Pancreas (tissue), 10 donors: ENCODE measurements around the gene CNTNAP5. TPM values are rescaled to one million over a fixed set of nuclear protein-coding genes. Genes with fewer than 3 reads are reported as not detected.
A peak's percentile ranks its signal among the peaks of the same experiment; 100 is the strongest.

Experiments used
- ATAC-seq, 4 donors: fragments of 200-7000 bp; cut with Tn5 transposase; one replicate each; pipeline versions ENCODE4 v1.8.0 to v1.9.1; 2020; ENCODE audit warnings: mild to moderate bottlenecking in 4 of 4, moderate library complexity in 4 of 4
- DNase-seq, 6 donors: peaks; one replicate each; pipeline ENCODE4 v3.0.0-alpha.2; 2020
- FAIRE-seq: peaks from 2 replicates; lab custom pipeline; 2012; peaks lifted over from hg19 to GRCh38; lab: Jason Lieb, UNC
- H3K27ac ChIP-seq, 4 donors: fragments of 200-600 bp; sonication (generic); 1 replicate in 3 of 4; 2 replicates in 1 of 4; pipeline versions ENCODE4 v1.5.0 to v1.8.0; 2020
- H3K27me3 ChIP-seq, 4 donors: fragments of 200-600 bp; one replicate each; pipeline ENCODE4 v1.8.0; 2021
- H3K36me3 ChIP-seq, 3 donors: fragments of 200-600 bp; sonication (generic) in 1 of 3; one replicate each; pipeline versions ENCODE4 v1.5.0 to v1.8.0; 2020 to 2021
- H3K4me1 ChIP-seq, 3 donors: fragments of 200-600 bp; one replicate each; pipeline ENCODE4 v1.8.0; 2021
- H3K4me3 ChIP-seq, 4 donors: fragments of 200-600 bp; sonication (generic) in 2 of 4; one replicate each; pipeline versions ENCODE4 v1.5.0 to v1.8.0; 2020 to 2021
- H3K9me3 ChIP-seq, 4 donors: fragments of 200-600 bp; one replicate each; pipeline ENCODE4 v1.8.0; 2021
- WGBS, 2 donors: extraction: QIAGEN DNeasy Blood & Tissue Kit; methylation state at CpG; one replicate each; pipeline ENCODE4 v1.1.7; 2013; 5-methylcytosine and 5-hydroxymethylcytosine counted together
- intact Hi-C, 3 donors: fragments of 100-400 bp; cut with DNase I; formaldehyde crosslinking; loops; one replicate each; pipeline versions ENCODE4 v1.11.1 to v1.14.2; 2022
- polyA plus RNA-seq, 2 donors: library from polyadenylated mRNA; stranded (reverse); fragments of 200-250 nt; gene quantifications; one replicate each; pipeline ENCODE4 v1.2.3, GENCODE V29; 2013
- total RNA-seq, 6 donors: library from RNA; stranded (reverse); fragmentation: NEBNext Ultra II Directional in 4 of 6; extraction: Animal tissue kit (Norgen Biotek cat#: 25700) in 4 of 6; gene quantifications; one replicate each; pipeline versions ENCODE4 v1.2.1 to v1.2.4, GENCODE V29; 2021 to 2023
- TF ChIP-seq, protein P1 (sequence below), 4 donors: fragments of 200-600 bp; sonication (generic) in 3 of 4; IDR thresholded peaks; one replicate each; pipeline versions ENCODE4 v1.5.0 to v1.8.0; 2021; ENCODE audit warnings: antibody characterized with exemption in 4 of 4
- donor health status: healthy with polysubstance abuse.
- donor health status: DM: no; HTN: no; CAD: no; lungs with moderate emphysema.
- donor health status: DM: no; HTN: no; CAD: no.
- donor health status: control.
- donor health status: control.
- donor health status: Bipolar disorder and iron deficiency.
- donor health status: DM: yes; HTN: yes; CAD: no.
- donor health status: DM: no; HTN: no; CAD: no.
- donor health status: DM: no; HTN: no; CAD: no.
- donor health status: DM: yes; HTN: yes; CAD: no.

The CNTNAP5 gene
- total and polyA plus RNA-seq, 8 donors: 0.05 to 0.43 (median 0.12) TPM

DNA sequence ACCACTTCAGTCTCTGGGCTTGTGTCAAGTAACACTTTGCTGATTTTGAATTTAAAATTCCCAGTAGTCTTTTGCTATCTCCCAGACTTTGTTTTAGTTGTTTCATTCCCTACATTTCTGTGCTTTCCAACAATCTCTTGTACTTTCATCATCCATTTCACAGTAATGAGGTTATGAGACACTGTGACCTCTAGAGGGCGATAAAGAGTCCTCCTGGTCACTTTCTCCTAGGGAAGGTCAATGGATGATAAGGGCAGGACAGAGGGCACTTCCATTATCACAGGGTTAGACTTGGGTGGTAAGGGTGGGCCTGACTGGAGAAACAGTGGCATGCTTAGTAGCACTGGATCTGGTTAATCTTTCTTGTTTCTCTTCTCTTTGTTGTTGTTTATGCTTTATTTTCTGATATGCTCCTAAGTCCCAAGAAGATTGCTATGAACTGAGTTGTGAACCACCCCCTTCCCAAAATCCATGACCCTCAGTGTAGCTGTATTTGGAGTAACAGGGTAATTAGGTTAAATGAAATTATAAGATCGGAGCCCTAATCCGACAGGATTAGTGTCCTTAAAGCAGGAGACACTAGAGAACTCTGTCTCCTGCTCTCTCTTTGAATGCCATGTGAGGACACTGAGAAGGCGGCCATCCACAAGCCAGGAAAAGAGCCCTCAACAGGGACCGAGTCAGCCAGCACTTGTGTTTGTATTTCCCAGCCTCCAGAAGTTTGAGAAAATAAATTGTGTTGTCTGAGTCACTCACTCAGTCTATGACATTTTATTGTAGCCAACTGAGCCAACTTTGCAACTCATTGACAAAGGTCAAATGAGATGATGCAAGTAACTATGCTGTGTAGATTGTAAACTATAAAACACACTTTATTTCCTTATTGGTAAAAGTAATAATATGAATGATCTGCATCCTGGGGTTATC, 779.2 kb downstream of the CNTNAP5 start:
- DNase-seq: no peak
- intact Hi-C loops: no loop called here
- 52 to 54% methylated on average over 5 of the region's 5 CpGs for WGBS, 2 donors
- Histone ChIP-seq H3K4me3 (no peak overlapping the region), H3K4me1 (no peaks in the 10 kb centered on the region), H3K27ac (no peak overlapping the region), H3K9me3 (no peaks in the 10 kb centered on the region), H3K36me3 (no peaks in the 10 kb centered on the region), H3K27me3 (no peaks in the 10 kb centered on the region)
- ATAC-seq: peak in 3 of 4 donors; percentile 71 to 83 (median 71)
- TF ChIP-seq, protein P1, sequence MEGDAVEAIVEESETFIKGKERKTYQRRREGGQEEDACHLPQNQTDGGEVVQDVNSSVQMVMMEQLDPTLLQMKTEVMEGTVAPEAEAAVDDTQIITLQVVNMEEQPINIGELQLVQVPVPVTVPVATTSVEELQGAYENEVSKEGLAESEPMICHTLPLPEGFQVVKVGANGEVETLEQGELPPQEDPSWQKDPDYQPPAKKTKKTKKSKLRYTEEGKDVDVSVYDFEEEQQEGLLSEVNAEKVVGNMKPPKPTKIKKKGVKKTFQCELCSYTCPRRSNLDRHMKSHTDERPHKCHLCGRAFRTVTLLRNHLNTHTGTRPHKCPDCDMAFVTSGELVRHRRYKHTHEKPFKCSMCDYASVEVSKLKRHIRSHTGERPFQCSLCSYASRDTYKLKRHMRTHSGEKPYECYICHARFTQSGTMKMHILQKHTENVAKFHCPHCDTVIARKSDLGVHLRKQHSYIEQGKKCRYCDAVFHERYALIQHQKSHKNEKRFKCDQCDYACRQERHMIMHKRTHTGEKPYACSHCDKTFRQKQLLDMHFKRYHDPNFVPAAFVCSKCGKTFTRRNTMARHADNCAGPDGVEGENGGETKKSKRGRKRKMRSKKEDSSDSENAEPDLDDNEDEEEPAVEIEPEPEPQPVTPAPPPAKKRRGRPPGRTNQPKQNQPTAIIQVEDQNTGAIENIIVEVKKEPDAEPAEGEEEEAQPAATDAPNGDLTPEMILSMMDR (IDR thresholded peaks at IDR 0.05): peak; percentile 42 to 65 (median 50)
- no peak for FAIRE-seq

DNA sequence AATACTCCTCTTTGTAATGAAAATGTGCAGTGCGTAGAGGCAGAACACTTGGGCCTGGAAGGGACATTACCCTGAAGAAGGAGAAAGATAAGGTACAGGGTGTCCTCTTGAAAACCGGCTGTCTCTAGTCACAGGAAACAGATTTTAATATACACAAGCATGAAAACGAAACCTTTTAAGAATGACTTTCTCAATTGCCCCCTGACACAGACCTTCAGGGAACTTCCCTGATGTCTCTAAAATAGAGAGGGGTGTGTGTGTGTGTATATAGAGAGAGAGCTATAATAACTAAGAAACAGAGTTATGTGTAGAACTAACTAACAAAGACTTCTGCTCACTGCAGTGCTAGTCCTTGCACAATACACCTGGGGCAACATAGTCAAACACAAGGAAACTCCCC, 780.0 kb downstream of the CNTNAP5 start:
- DNase-seq: no peak
- intact Hi-C loops: no loop called here
- 57 to 66% methylated on average over 3 of the region's 3 CpGs for WGBS, 2 donors
- no peaks in the 10 kb centered on the region for H3K4me1 ChIP-seq
- no peaks in the 10 kb centered on the region for H3K27me3 ChIP-seq
- no peaks in the 10 kb centered on the region for H3K36me3 ChIP-seq
- no peak for FAIRE-seq
- no peaks in the 10 kb centered on the region for H3K9me3 ChIP-seq
- H3K4me3 ChIP-seq: no peak overlapping the region
- ATAC-seq: no peak
- TF ChIP-seq, protein P1 (IDR thresholded peaks at IDR 0.05): no peak
- H3K27ac ChIP-seq: no peak overlapping the region

DNA sequence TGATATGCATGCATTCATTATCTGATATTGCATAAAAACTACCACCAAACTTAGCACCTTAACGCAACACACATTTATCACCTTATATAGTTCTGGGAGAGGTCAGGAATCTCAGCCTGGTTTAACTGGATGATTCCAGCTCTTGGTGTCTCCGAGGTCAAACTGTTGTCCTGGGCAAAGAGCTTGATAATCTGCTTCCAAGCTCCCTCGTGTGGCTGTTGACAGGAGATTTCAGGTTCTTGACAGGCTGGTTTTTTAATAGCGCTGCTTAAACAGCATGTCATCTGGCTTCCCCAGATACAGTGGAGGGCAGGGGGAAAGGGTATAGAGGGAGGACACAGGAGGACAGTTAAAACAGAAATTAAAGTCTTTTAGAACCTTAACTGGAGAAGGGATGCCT, 785.0 kb downstream of the CNTNAP5 start:
- WGBS, 2 donors: 18 to 23% methylated on average over 4 of the region's 4 CpGs
- Histone ChIP-seq H3K36me3 (no peaks in the 10 kb centered on the region), H3K27me3 (no peaks in the 10 kb centered on the region), H3K27ac (no peak overlapping the region), H3K9me3 (no peaks in the 10 kb centered on the region), H3K4me3 (no peak overlapping the region), H3K4me1 (no peaks in the 10 kb centered on the region)
- FAIRE-seq (no peak), ATAC-seq (peak in 3 of 4 donors; percentile 25 to 51 (median 31)), DNase-seq (no peak)
- TF ChIP-seq, protein P1 (IDR thresholded peaks at IDR 0.05): no peak
- intact Hi-C loops: no loop called here

DNA sequence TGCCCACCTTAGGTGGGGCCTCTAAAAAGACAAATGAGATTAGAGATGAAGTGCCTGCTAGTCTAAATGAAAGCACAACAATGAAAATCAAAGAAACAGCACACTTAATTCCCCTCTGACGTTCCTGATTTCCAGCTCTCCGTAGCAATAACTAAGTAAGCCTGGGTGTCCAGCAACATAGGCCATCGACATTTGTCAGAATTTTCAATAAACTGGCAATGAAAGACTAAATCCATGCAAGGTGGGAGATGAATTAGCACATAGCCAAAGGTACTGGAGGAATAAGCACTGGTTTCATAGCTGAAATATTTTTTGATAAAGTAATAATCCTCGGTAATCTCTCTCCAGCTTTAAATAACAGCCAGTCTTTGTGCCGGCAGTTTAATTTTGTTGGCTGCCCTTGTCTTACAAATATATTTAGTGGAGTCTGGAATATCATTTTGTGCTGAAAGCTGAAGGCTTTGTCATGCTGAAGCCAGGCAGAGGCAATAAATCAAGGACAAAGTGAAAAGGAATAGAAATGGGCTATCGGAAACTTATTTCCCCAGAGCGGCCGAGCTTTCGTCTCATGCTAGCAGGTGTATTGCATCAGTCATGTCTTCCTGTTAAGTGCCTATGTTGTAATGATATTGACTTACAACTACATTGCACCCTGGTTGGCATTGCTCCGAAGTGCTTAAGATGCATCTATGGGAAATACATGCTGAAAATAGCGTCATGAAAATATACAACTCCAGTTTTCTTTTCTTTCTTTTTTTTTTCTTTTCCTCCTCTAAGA, 790.1 kb downstream of the CNTNAP5 start:
- ATAC-seq (no peak), FAIRE-seq (no peak), DNase-seq (no peak)
- H3K27ac ChIP-seq: no peak overlapping the region
- WGBS, 2 donors: 75 to 83% methylated on average over 11 of the region's 11 CpGs
- no peaks in the 10 kb centered on the region for H3K9me3 ChIP-seq
- no peaks in the 10 kb centered on the region for H3K4me1 ChIP-seq
- intact Hi-C loops: no loop called here
- H3K27me3 ChIP-seq: no peaks in the 10 kb centered on the region
- TF ChIP-seq, protein P1 (IDR thresholded peaks at IDR 0.05): no peak
- no peaks in the 10 kb centered on the region for H3K36me3 ChIP-seq
- H3K4me3 ChIP-seq: no peak overlapping the region
